Tibial artery (tissue), 4 donors: ENCODE measurements around the gene SMARCD1.

ENCODE experiments used
- DNase-seq, 2 donors: peaks; one replicate each; pipeline ENCODE4 v3.0.0-alpha.2; 2019
- H3K27ac ChIP-seq, 2 donors: fragments of 200-600 bp; sonication (generic) in 1 of 2; 1 replicate in 1 of 2; 2 replicates in 1 of 2; pipeline ENCODE4 v1.5.1; 2018 to 2019; ENCODE audit warnings: mild to moderate bottlenecking in 1 of 2
- H3K27me3 ChIP-seq, 2 donors: fragments of 200-600 bp; sonication (generic) in 1 of 2; one replicate each; pipeline versions ENCODE4 v1.5.1 to v1.6.0; 2016 to 2019
- H3K36me3 ChIP-seq, 3 donors: fragments of 200-600 bp; sonication (generic) in 2 of 3; one replicate each; pipeline ENCODE4 v1.5.1; 2016 to 2019; ENCODE audit warnings: mild to moderate bottlenecking in 2 of 3
- H3K4me1 ChIP-seq, 4 donors: fragments of 200-600 bp; sonication (generic) in 2 of 4; 1 replicate in 3 of 4; 2 replicates in 1 of 4; pipeline ENCODE4 v1.5.1; 2016 to 2019
- H3K4me3 ChIP-seq, 2 donors: fragments of 200-600 bp; sonication (generic) in 1 of 2; 1 replicate in 1 of 2; 2 replicates in 1 of 2; pipeline ENCODE4 v1.5.1; 2018 to 2019; ENCODE audit warnings: mild to moderate bottlenecking in 2 of 2
- H3K9me3 ChIP-seq, 3 donors: fragments of 200-600 bp; sonication (generic) in 1 of 3; one replicate each; pipeline ENCODE4 v1.5.1; 2016 to 2019
- intact Hi-C: fragments of 100-400 bp; cut with DNase I; formaldehyde crosslinking; loops from one replicate; pipeline ENCODE4 v1.15.0; 2023; ENCODE audit warnings: low total_unique reads
- TF ChIP-seq, protein P1 (sequence below), 2 experiments: fragments of 200-600 bp in 1 of 2; fragments of 450-650 bp in 1 of 2; IDR thresholded peaks; one replicate each; pipeline ENCODE4 v1.5.1; 2017 to 2019; ENCODE audit warnings: antibody characterized with exemption in 2 of 2, mild to moderate bottlenecking in 1 of 2, moderate library complexity in 1 of 2

Gene SMARCD1

DNA sequence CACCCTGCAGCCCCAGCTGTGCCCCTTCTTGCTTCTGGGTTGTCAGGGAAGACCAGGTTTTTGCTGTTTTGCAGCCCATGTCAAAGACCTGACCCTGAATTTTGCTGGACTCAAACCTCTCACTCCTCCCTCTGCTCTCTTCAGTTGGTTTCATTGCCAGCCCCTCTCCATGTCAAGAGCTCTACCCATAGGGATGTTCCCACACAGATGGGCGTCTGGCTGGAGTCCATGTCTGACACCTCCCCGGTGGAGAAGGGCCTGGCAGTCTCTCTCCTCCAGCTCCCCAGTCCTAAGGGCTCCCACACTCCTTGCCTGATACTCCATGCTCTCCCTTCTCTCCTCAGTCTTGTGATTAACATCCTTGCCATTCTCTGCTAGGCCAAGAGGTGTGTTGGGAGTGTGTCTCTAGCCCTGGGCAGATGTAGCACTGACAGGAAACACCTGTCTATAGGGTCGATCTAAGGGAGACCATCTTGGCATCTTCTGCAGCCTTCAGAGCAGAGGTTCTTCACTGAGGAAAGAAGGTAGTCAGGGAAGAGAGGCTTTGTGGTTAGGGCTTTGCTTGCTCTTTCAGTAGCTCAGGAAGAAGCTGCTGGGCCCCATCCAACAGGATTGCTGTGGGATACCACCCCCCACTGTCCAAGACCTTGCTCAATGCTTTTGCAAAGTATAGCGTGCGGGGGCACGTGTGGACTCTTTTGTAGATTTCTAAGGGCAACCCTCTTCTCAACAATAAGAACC, 23.0 kb upstream of the SMARCD1 start:
- Histone ChIP-seq H3K36me3 (no peaks in the 10 kb centered on the region), H3K9me3 (no peaks in the 10 kb centered on the region), H3K4me3 (no peak overlapping the region), H3K27ac (no peak overlapping the region), H3K4me1 (peaks cover 0 to 23% (median 12%) of the 10 kb centered on the region in 4 donors), H3K27me3 (peaks cover 0 to 3% of the 10 kb centered on the region in 2 donors)
- TF ChIP-seq, protein P1, sequence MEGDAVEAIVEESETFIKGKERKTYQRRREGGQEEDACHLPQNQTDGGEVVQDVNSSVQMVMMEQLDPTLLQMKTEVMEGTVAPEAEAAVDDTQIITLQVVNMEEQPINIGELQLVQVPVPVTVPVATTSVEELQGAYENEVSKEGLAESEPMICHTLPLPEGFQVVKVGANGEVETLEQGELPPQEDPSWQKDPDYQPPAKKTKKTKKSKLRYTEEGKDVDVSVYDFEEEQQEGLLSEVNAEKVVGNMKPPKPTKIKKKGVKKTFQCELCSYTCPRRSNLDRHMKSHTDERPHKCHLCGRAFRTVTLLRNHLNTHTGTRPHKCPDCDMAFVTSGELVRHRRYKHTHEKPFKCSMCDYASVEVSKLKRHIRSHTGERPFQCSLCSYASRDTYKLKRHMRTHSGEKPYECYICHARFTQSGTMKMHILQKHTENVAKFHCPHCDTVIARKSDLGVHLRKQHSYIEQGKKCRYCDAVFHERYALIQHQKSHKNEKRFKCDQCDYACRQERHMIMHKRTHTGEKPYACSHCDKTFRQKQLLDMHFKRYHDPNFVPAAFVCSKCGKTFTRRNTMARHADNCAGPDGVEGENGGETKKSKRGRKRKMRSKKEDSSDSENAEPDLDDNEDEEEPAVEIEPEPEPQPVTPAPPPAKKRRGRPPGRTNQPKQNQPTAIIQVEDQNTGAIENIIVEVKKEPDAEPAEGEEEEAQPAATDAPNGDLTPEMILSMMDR (IDR thresholded peaks at IDR 0.05) = no peak
- DNase-seq = no peak
- intact Hi-C loops = no loop called here

DNA sequence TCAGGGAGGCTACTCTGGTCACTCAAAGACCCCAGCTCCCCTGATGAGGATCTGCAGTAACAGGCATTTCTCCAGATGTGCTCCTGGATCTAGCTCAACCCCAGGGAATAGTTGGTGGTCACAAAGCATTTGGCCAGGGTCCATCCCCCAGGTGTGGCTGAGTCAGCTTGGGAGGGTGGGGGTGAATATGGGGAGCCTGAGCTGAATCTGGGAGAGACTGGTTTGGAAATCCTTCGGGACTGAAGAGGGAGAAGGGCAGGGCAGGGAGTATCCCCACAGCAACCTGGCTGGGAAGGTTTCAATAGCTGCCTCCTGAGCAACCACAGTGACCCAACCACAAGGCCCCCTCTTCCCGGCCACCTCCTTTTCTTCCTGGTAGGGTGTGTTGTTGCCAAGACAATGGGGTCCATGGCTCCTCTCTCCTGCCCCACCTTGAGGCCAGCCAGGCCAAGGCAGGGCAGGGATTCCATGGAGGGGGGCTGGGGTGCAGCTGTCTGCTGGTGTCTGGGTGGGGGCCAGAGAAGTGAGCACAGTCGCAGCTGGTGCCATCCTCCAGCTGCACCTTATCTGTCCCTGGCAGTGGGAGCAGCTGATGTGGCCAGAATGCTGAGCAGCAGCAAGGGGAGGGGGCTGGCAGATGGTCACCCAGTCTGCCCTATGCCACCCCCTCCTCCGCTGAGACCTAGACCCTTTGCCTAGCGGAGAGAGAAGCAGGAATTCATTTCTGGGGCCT, 22.2 kb upstream of the SMARCD1 start:
- no peak for DNase-seq
- Histone ChIP-seq H3K27me3 (peaks cover 0 to 3% of the 10 kb centered on the region in 2 donors), H3K4me1 (peaks cover 0 to 18% (median 6%) of the 10 kb centered on the region in 4 donors), H3K4me3 (no peak overlapping the region), H3K36me3 (no peaks in the 10 kb centered on the region), H3K9me3 (no peaks in the 10 kb centered on the region), H3K27ac (no peak overlapping the region)
- TF ChIP-seq, protein P1 (IDR thresholded peaks at IDR 0.05) = no peak
- intact Hi-C loops = no loop called here

DNA sequence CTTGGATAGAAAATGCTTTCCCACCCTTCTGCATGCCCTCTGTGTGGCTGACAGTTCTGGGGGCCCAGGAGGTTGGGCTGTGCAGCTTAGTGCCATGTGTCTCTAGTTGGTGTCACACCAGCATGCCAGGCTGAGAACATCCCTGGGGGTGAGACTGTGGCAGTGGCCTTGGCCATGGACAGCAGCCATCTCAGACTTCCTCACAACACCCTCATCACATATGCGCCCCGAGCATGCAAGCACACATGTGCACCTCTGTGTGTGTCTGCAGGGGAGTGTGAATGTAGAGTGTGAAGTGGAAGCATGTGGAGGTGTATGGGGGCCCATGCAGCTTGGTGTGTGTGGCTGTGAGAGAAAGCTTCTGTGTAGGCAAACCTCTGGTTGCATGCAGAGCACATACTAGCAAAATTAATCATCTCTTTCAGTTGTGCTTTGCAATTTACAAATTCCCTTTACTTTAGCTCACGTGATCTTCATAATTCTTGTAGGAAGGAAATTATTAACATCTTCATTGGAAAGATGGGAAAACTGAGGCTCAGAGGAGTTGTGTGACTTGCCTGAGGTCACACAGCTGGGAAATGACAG, 19.3 kb upstream of the SMARCD1 start:
- TF ChIP-seq, protein P1 (IDR thresholded peaks at IDR 0.05) = no peak
- Histone ChIP-seq H3K9me3 (no peaks in the 10 kb centered on the region), H3K36me3 (no peaks in the 10 kb centered on the region), H3K4me1 (peaks cover 0 to 13% (median 4%) of the 10 kb centered on the region in 4 donors), H3K4me3 (no peak overlapping the region), H3K27me3 (no peaks in the 10 kb centered on the region), H3K27ac (peak overlapping the region in 1 of 2 donors; percentile 8)
- intact Hi-C loops = no loop called here
- DNase-seq = no peak

DNA sequence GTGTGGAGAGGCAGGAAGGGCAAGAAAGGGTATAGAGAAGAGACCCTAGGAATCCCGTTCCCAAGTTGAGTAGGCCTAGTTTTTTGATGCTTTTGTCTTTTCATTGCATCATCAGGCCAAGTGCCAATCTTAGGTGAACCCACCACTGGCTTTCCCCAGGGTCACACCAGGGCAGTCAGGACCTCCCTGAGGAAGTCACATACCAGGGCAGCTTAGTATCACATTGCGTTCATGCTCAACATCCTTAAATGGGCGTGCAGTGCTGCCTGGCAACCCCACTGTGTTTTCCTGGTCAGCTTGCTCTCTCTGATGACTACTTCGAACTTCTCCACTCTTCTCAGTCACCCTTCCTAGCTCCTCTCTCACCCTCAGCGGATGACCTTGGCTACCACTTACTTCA, 18.7 kb upstream of the SMARCD1 start:
- H3K4me3 ChIP-seq = no peak overlapping the region
- peak in 1 of 2 donors; percentile 80 for DNase-seq
- intact Hi-C loops = no loop called here
- H3K9me3 ChIP-seq = no peaks in the 10 kb centered on the region
- TF ChIP-seq, protein P1 (IDR thresholded peaks at IDR 0.05) = no peak
- H3K4me1 ChIP-seq = peaks cover 0 to 13% (median 4%) of the 10 kb centered on the region in 4 donors
- H3K27ac ChIP-seq = peak overlapping the region; percentile 8 to 58
- H3K36me3 ChIP-seq = no peaks in the 10 kb centered on the region
- no peaks in the 10 kb centered on the region for H3K27me3 ChIP-seq

DNA sequence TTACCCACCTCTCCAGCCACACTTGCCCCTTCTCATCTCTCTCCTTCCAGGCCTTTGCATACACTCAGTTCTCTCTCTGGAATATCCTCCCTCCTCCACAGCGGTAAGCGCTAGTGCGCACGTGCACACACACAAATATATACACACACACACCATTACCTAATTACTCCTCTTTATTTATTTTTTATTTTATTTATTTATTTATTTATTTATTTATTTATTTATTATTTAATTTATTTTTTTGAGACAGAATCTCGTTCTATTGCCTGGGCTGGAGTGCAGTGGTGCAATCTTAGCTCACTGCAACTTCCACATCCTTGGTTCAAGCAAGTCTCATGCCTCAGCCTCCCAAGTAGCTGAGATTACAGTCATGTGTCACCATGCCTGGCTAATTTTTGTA, 16.1 kb upstream of the SMARCD1 start:
- Histone ChIP-seq H3K4me1 (peaks cover 0 to 13% (median 4%) of the 10 kb centered on the region in 4 donors), H3K4me3 (no peak overlapping the region), H3K9me3 (no peaks in the 10 kb centered on the region), H3K27me3 (no peaks in the 10 kb centered on the region), H3K36me3 (no peaks in the 10 kb centered on the region), H3K27ac (no peak overlapping the region)
- no peak for DNase-seq
- TF ChIP-seq, protein P1 (IDR thresholded peaks at IDR 0.05) = no peak
- intact Hi-C loops = no loop called here
